Measurements from ENCODE around the gene CD163L1. TPM values are rescaled to one million over a fixed set of nuclear protein-coding genes. Genes with fewer than 3 reads are reported as not detected.
"Not testable (repeated sequence)": the region's sequence is repeated elsewhere in the genome, so short reads cannot be mapped to it uniquely, and the experiment has no call there.

Gene CD163L1
- total RNA-seq, 2 donors from 2014 or later, result 8.2 TPM; not detected in 1

GRCh38 chr12:7450667-7451066 is 6.7 kb upstream of the CD163L1 start:
- TF ChIP-seq POLR2A (IDR thresholded peaks at IDR 0.05), result no peak
- TF ChIP-seq POLR2AphosphoS5 (IDR thresholded peaks at IDR 0.05), result no peak
- TF ChIP-seq CTCF (IDR thresholded peaks at IDR 0.05), result no peak
- H3K4me3 ChIP-seq, result no peak overlapping the region
- 54% methylated on average over 7 of the region's 7 CpGs for WGBS
- DNase-seq (ENCODE audit: low spot score), result no peak
- intact Hi-C loops (cut with DNase I), result no loop called here
- H3K4me1 ChIP-seq (replicated peaks), result no peaks in the 10 kb centered on the region
- no peaks in the 10 kb centered on the region for H3K36me3 ChIP-seq
- H3K27me3 ChIP-seq (replicated peaks; ENCODE audit: insufficient read depth), result no peaks in the 10 kb centered on the region
- no peak overlapping the region for H3K27ac ChIP-seq
- no peaks in the 10 kb centered on the region for H3K9me3 ChIP-seq

GRCh38 chr12:7448099-7448498 is 4.1 kb upstream of the CD163L1 start:
- H3K4me1 ChIP-seq (replicated peaks), result no peaks in the 10 kb centered on the region
- no peaks in the 10 kb centered on the region for H3K27me3 ChIP-seq (replicated peaks; ENCODE audit: insufficient read depth)
- no peak for DNase-seq (ENCODE audit: low spot score)
- no peaks in the 10 kb centered on the region for H3K9me3 ChIP-seq
- WGBS, result 64% methylated on average over 1 of the region's 1 CpG
- H3K27ac ChIP-seq, result no peak overlapping the region
- intact Hi-C loops (cut with DNase I), result no loop called here
- H3K4me3 ChIP-seq, result no peak overlapping the region
- no peaks in the 10 kb centered on the region for H3K36me3 ChIP-seq
- TF ChIP-seq POLR2A (IDR thresholded peaks at IDR 0.05) (no peak), CTCF (IDR thresholded peaks at IDR 0.05) (no peak), POLR2AphosphoS5 (IDR thresholded peaks at IDR 0.05) (no peak)

- H3K9me3 ChIP-seq, result no peaks in the 10 kb centered on the region
- H3K27ac ChIP-seq, result no peak overlapping the region
- H3K36me3 ChIP-seq, result no peaks in the 10 kb centered on the region
- H3K27me3 ChIP-seq (replicated peaks; ENCODE audit: insufficient read depth), result no peaks in the 10 kb centered on the region
- WGBS, result 60% methylated on average over 4 of the region's 4 CpGs
- no peak for DNase-seq (ENCODE audit: low spot score)
- H3K4me1 ChIP-seq (replicated peaks), result no peaks in the 10 kb centered on the region
- intact Hi-C loops (cut with DNase I), result no loop called here
- TF ChIP-seq POLR2A (IDR thresholded peaks at IDR 0.05) (no peak), POLR2AphosphoS5 (IDR thresholded peaks at IDR 0.05) (no peak), CTCF (IDR thresholded peaks at IDR 0.05) (no peak)
- H3K4me3 ChIP-seq, result no peak overlapping the region
Observed at GRCh38 chr12:7444537-7444936, 584 bp upstream of the CD163L1 start.

- Histone ChIP-seq H3K27me3 (replicated peaks; ENCODE audit: insufficient read depth) (no peaks in the 10 kb centered on the region), H3K4me3 (no peak overlapping the region), H3K27ac (no peak overlapping the region), H3K36me3 (no peaks in the 10 kb centered on the region), H3K9me3 (no peaks in the 10 kb centered on the region), H3K4me1 (replicated peaks) (no peaks in the 10 kb centered on the region)
- no peak for DNase-seq (ENCODE audit: low spot score)
- intact Hi-C loops (cut with DNase I), result no loop called here
- 84% methylated on average over 1 of the region's 1 CpG for WGBS
- no peak for TF ChIP-seq POLR2A (IDR thresholded peaks at IDR 0.05)
- no peak for TF ChIP-seq POLR2AphosphoS5 (IDR thresholded peaks at IDR 0.05)
- TF ChIP-seq CTCF (IDR thresholded peaks at IDR 0.05), result no peak
Observed at GRCh38 chr12:7441216-7441615, 2.7 kb downstream of the CD163L1 start.

- Histone ChIP-seq H3K36me3 (no peaks in the 10 kb centered on the region), H3K9me3 (no peaks in the 10 kb centered on the region), H3K27me3 (replicated peaks; ENCODE audit: insufficient read depth) (peaks cover 1% of the 10 kb centered on the region), H3K4me1 (replicated peaks) (no peaks in the 10 kb centered on the region), H3K4me3 (peak overlapping the region in 1 of 2 donors; percentile 7), H3K27ac (no peak overlapping the region)
- 14% methylated on average over 63 of the region's 84 CpGs for WGBS
- intact Hi-C loops (cut with DNase I), result no loop called here
- TF ChIP-seq CTCF (IDR thresholded peaks at IDR 0.05), result no peak
- no peak for TF ChIP-seq POLR2A (IDR thresholded peaks at IDR 0.05)
- no peak for TF ChIP-seq POLR2AphosphoS5 (IDR thresholded peaks at IDR 0.05)
- DNase-seq (ENCODE audit: low spot score), result no peak
Observed at GRCh38 chr12:7439579-7440505, 4.1 kb downstream of the CD163L1 start.

GRCh38 chr12:7438291-7438995 is 5.5 kb downstream of the CD163L1 start:
- H3K27ac ChIP-seq; H3K27me3 ChIP-seq (replicated peaks; ENCODE audit: insufficient read depth); H3K4me3 ChIP-seq; DNase-seq (ENCODE audit: low spot score); H3K9me3 ChIP-seq; H3K36me3 ChIP-seq; H3K4me1 ChIP-seq (replicated peaks); intact Hi-C loops (cut with DNase I): not testable (repeated sequence)
- WGBS, result 84% methylated on average over 8 of the region's 8 CpGs

- H3K27me3 ChIP-seq (replicated peaks; ENCODE audit: insufficient read depth); H3K27ac ChIP-seq; intact Hi-C loops (cut with DNase I); H3K9me3 ChIP-seq; H3K4me1 ChIP-seq (replicated peaks); DNase-seq (ENCODE audit: low spot score); H3K36me3 ChIP-seq; H3K4me3 ChIP-seq: not testable (repeated sequence)
- 82% methylated on average over 3 of the region's 3 CpGs for WGBS
Observed at GRCh38 chr12:7437494-7437893, 6.5 kb downstream of the CD163L1 start.
